ENCODE data around the gene VIPR2.
"Not testable (repeated sequence)": the region's sequence is repeated elsewhere in the genome, so short reads cannot be mapped to it uniquely, and the experiment has no call there.

VIPR2 gene

DNA sequence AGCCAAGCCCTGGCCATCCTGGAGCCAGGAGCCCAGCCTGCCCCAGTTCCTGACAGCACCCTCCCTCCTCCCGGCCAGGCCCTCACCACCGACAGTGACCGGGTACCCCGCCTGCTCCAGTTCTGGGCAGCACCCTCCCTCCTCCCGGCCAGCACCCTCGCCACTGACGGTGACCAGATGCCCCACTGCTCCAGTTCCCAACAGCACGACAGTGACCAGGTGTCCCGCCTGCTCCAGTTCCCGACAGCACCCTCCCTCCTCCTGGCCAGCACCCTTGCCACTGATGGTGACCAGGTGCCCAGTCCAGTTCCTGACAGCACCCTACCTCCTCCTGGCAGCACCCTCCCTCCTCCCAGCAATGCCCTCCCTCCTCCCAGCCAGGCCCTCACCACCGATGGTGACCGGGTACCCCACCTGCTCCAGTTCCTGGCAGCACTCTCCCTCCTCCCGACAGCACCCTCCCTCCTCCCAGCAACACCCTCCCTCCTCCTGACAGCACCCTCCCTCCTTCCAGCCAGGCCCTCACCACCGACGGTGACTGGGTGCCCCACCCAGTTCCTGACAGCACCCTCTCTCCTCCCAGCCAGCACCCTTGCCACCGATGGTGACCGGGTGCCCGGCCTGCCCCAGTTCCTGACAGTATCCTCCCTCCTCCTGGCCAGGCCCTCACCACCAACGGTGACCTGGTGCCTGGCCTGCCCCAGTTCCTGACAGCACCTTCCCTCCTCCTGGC is 40.3 kb downstream of the VIPR2 start:
- no peak for DNase-seq (ENCODE audit: low spot score)

DNA sequence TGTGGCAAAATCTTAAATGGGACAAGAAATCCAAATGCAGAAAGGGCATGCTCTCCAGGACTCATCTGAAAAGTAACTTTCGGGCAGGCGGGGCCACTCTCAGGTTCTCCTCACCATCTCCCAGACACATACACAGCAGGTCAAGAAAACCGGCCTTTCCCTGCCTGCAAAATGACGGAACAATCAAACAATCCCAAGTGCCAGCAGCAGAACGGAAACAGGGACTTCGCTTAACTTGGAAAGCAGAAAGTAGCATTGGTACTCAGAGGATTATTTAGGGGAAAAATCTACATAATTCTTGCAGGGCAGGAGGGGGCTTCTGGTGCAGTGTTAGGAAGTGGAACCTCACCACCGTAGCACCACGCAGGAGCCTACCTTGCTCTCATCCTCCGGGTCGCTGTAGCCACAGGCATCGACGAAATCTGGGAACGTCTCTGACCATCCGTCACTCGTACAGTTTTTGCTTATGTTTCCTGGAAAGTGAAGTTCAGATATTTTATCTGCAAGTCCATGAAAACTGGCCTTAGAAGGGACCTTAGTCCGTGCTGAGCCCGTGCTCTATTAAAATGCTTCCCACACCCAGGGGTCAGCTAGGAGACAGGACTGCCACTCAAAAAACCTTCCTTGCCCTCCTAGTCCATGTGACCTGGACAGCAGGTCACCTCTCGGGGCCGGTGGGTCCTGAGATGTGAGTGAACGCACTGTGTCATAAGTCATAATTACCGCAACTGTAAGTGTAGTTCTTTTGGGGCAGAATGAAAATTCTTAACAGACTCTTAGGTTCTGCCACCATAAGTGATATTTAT is 41.1 kb downstream of the VIPR2 start:
- no peak for DNase-seq (ENCODE audit: low spot score)

DNA sequence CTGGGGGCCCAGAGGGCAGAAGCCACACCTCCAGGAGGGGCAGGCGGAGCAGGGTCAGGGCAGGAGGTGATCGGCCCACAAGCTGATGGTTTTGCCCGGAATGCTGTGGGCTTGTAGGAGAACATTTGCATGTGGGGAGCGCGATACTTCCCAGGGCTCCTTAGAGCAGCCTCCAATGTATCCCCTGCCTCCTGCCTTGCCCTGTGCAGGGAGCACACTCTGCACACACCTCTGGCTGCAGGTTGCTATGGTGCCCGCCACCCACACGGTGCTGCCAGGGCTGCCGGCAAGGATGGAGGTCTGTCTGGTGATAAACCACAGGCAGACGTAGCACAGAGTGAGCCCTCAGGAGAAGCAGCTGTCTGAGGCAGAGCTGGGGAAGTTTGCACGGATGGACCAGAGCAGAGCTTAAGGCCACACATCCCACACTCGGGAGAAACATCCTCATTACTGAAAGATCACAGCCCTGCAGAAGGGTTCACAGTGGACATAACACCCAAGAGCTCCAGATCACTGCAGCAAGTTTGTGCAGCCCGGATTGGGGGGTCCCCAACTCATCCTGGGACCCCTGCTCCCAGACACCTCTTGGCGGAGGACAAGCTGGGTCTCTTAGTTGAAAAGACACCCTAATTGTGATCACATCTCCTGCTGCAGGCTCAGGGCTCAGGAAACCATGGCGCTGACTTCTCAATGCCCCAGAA is 41.8 kb downstream of the VIPR2 start:
- DNase-seq (ENCODE audit: low spot score), result no peak

DNA sequence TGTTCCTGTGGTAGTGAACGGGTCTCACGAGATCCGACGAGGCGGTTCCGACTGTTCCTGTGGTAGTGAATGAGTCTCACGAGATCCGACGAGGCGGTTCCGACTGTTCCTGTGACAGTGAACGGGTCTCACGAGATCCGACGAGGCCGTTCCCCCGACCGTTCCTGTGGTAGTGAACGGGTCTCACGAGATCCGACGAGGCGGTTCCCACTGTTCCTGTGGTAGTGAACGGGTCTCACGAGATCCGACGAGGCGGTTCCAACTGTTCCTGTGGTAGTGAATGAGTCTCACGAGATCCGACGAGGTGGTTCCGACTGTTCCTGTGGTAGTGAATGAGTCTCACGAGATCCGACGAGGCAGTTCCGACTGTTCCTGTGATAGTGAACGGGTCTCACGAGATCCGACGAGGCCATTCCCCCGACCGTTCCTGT is 43.0 kb downstream of the VIPR2 start:
- not testable (repeated sequence) for DNase-seq (ENCODE audit: low spot score)

DNA sequence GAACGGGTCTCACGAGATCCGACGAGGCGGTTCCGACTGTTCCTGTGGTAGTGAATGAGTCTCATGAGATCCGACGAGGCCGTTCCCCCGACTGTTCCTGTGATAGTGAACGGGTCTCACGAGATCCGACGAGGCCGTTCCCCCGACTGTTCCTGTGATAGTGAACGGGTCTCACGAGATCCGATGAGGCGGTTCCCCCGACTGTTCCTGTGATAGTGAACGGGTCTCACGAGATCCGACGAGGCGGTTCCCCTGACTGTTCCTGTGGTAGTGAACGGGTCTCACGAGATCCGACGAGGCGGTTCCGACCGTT is 43.6 kb downstream of the VIPR2 start:
- DNase-seq (ENCODE audit: low spot score), result not testable (repeated sequence)

DNA sequence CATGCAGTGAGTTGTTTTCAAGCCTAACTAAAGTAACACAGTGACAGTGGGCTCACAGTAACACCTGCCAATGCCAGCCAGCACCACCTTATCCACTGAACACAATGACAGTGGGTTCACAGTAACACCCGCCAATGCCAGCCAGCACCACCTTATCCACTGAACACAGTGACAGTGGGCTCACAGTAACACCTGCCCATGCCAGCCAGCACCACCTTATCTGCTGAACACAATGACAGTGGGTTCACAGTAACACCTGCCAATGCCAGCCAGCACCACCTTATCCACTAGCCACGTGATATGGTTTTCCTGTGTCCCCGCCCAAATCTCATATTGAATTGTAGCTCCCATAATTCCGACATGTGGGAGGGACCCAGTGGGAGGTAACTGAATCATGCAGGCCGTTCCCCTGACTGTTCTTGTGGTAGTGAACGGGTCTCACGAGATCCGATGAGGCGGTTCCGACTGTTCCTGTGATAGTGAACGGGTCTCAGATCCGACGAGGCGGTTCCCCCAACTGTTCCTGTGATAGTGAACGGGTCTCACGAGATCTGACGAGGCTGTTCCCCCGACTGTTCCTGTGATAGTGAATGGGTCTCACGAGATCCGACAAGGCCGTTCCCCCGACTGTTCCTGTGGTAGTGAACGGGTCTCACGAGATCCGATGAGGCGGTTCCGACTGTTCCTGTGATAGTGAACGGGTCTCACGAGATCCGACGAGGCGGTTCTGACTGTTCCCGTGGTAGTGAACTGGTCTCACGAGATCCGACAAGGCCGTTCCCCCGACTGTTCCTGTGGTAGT is 44.2 kb downstream of the VIPR2 start:
- DNase-seq (ENCODE audit: low spot score), result not testable (repeated sequence)

DNA sequence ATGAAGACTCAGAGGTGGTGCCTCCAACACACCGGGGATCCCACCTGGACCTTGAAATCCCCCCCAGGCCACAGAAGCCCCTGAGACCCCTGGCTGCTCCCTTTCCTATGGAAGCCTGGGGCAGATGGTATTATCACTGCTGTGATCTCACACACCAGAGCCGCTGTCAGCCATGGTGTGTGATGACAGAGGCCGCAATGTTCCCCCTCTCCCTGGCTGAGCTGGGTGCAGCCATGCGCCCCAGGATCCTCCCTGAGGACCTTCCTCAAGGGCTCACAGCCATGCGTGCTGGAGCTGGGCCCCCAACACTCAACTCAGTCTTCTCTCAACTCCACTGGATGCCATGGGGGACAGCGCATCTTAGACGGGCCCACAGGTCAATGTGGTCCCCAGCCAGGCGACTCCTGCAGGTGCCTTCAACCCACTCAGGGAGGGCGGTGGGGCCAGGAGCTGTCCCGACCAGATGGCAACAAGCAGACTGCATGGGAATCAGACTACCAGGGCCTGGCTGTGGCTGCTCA is 44.9 kb downstream of the VIPR2 start:
- no peak for DNase-seq (ENCODE audit: low spot score)

DNA sequence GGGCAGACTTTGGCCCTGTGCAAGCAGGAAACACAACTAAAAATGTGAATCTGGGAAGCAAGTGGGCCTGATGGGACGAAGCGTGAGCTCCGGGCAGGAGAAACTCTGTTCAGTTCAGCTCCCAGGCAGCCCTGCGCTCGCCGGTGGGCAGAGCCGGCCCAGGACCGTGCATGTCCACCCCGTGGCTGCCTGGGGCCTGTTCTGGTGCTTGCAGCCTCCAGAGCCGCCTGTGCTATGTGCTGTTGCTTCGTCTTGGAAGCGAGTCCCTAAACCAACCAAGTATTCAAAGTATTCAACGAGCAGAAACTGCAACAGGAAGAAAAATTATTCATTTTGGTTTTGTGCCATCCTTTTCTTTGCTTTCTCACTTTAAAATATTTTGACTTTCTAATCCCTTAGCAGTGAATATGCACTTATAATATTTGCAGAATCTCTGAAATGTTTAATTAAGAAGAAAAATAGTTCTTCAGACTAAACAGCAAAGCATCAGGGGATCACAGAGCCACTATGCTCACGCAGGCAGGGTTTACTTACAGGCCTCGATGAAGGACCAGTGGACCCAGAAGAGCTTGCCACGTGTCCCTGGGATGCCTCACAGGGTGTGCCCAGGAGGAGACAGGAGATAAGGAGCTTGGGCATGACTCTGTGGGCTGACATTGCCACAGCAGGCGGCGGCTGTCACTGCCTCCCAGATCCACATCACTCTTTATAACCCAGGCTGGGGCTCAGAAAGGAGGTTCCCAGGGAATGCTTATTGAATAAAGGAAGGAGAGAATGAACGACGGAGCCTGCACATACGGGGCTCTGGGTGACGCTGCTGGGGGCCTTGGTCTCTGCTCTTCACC is 45.6 kb downstream of the VIPR2 start:
- DNase-seq (ENCODE audit: low spot score), result peak; percentile 33

DNA sequence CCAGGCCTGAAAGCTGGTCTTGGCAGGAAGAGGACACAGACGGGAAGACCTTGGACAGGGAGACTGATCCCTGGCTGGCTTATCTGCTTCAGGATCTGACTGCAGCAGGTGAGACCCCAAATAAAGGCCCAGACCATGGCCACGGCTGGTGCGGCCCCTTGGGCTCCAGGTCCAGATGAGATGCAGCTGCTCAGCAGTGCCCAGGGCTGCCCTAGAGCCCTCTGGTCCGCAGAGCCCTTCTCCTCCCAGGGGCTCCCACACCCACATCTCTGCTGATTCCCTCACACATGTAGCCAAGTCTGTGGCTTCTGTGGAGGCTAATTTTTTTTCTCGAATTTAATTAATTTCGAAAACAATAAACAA is 46.3 kb downstream of the VIPR2 start:
- DNase-seq (ENCODE audit: low spot score), result no peak

DNA sequence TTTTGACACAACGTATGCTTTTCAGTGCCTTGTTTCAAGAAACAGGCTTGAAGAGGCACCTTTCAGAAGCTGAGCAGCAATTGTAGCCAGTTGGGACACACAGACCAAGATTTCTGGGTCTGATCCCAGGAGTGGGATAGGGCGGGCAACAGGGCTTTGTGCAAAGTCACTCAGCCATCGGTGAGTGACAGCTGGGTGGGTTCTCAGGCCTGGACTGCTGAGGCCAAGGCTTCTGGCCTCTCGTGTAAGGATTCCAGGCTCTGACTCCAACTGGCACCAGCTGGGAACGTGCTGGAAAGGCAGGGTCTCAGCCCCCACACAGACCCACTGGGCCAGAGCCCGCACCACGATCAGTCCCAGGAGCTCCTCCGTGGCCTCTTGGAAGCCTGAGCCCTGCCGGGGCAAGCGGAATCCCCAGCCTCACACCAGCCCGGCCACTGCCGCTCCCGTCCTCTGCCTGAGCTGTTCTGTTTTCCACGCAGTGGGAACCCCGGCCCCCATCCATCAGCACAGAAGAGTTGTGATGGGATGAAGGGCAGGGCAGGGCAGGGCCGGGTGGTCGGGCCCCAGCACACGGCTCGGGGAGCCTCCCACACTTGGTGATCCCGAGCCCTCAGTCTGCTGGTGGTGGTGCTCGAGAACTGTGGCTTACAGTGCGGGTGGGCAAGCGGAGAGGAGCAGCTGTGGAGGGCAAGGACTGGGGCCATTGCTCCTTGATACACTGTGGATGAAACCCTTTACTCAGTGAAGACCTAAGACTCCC is 46.8 kb downstream of the VIPR2 start:
- no peak for DNase-seq (ENCODE audit: low spot score)

DNA sequence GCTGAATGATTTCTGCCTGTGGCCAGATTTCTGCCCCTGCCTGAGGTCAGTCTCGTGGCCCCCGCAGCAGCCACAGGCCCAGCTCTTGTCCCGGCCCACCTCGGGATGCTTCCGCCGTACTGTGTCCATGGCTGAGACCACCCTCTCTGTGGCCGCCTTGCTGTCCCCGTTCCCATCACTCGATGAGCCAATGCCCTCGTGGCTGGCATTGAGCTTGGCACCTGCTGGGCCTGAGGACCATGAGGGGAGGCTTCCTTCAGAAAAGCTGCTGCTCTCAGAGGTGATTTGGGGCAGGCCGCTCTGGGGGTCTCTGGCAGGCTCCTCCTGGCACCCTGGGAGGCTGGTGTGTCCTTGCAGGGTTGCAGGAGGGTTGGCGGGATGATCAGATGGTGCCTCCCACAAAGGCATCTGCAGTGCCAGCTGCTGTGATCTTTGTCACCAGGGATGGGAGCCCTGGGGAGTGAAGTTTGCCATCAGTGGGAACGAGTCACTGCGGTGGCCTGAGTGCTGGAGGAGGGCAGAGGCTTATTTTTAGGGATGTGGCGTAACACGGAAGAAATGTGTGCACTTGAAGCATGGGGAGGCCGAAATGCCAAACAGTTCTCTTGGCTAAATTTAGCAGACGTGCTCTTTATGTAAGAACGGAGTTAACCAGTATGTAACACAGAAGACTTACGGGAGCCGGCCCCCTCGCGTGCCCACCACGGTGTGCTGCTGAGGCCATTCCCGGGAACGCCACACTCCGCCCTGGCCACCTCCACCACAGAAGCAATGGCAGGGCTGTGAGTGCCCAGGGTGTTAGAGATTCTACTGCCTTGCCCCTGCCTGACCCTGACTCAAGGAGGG is 47.7 kb downstream of the VIPR2 start:
- DNase-seq (ENCODE audit: low spot score), result no peak

DNA sequence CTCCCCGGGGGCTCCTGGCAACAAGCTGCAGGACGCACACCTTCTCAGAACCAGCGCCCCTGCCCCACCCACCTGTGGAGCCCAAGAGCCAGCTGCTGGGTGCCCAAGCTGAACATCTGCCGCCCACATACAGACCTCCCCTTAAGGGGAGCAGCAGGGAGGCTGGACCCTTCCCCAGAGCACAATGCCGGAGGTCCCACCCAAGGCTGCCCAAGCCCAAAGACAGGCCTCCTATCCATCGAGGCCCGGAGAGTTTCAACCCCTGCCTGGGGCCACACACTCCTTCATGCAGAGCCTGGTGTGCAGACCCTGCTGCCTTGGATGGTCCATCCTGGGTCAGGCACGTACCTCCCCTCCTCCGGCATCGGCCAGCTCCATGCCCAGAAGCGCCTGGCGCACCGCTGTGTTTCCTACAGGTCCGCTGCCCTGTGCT is 48.7 kb downstream of the VIPR2 start:
- no peak for DNase-seq (ENCODE audit: low spot score)

DNA sequence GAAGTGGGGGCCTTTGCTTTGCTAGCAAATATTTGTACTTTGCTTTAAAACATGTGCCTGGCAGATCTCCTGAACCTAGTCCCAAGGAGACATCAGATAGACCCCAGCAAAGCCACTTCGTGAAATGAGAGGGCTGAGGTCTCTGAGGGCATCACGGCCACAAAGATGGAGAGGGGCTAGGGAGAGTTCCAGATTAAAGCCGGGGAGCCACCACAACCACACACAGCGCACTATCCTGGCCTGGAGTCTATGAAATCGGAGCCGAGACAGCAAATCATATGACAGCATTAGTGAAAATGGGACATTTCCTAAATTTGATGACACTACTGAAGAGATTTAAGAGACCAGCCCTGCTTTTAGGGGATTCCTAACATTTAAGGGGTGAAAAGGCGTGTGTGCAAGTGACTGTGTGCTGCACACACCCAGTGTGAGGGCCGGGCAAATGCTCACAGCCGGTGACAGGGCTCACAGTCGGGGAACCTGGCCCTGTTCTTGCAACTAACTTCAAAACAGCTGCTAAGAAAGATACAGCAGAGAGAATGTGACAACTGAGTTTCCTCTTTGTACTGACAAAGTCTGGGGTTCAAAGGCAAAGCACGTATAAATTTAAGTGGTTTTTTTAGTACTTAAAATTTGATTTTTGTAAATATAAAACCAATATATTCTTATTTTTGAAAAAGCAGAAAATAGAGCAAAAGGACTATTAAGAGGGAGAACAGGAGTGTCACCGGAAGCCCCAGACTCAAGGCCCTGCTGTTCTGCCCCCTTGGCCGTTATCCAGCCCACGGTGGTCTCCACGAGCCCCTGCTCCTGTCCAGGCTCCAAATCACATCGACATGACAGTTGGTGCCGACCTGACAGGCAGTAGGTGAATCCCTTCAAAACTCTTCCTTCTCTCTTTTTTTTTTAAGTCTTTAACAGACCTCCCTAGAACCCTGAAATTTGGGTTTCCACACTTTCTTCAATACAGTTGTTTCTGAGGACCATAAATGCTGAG is 49.5 kb downstream of the VIPR2 start:
- DNase-seq (ENCODE audit: low spot score), result no peak

DNA sequence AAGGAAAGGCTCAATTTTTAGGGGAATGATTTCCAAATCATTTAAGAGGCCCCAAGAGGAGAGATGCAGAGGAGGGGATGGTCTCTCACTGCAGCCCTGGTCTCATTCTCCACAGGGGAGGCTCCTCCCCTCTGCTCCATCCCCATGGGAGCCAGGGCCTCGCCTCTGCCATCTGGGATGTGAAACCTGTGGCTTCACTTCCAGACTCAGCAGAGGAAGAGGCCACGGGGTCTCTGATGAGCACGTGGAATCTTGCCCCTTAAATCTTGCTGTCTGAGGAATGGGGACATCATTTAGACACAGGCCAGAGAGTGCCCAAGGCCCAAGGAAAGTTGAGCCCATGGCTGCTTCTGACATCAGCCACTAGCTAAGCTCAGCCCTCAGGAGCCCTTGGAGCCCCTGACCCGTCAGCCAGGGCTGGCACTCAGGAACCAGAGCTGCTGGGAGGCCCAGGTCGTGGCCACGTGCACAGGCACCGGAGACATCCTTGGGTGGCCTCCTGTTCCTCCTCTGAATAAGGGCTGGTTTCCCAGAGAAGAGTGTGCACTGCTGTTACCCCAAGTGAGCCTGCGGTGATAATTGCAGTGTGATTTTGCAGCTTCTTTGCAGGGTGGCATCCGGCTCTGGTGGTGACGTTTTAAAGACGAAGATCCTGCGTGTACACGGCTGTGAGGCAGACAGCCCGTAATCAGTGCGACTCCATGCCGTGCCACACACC is 50.5 kb downstream of the VIPR2 start:
- no peak for DNase-seq (ENCODE audit: low spot score)

DNA sequence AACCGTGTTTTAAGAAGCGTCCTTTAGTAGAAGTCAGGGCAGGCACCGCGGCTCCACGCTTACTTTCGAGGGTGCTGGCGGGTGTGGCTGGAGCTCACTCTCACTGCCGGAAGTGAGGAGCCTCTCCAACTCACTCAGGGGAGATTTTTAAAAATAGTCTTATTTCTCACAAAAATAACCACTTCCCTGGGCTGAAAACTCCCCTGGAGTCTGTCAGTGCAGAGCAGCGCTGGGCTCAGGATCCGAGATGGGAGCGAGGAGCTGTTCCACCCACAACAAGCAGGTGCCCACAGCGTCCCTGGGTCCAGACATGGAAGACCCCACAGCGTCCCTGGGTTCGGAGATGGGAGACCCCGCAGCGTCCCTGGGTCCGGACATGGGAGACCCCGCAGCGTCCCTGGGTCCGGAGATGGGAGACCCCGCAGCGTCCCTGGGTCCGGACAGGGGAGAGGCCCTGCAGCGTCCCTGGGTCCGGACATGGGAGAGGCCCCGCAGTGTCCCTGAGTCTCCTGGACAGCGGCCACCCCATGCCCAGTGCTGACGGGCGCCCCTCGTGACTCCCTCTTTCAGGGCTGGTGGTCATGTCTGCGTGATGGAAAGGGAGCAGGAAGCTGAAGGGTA is 51.2 kb downstream of the VIPR2 start:
- no peak for DNase-seq (ENCODE audit: low spot score)

DNA sequence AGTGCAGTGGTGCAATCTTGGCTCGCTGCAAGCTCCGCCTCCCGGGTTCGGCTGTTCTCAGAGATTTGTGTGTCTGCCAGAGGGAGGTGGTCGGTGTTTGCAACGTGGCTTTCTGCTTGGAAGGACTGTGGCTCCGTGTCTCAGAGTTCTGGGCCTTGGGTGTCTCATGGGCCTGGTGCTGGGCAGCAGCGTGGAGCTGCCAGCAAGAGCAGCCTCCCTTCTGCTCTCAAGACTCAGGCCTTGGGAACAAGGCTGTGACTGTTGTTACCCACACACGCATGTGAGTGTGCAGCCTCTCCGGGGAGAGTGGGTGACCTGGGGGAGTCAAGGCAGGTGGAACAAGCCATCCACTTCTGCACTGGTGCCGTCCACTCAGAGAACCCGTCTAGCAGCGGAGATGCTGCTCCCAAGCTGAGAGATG is 52.0 kb downstream of the VIPR2 start:
- DNase-seq (ENCODE audit: low spot score), result no peak
